Measurements from ENCODE around the gene RPL35A.
"Not testable (repeated sequence)": the region's sequence is repeated elsewhere in the genome, so short reads cannot be mapped to it uniquely, and the experiment has no call there.

RPL35A gene

DNA sequence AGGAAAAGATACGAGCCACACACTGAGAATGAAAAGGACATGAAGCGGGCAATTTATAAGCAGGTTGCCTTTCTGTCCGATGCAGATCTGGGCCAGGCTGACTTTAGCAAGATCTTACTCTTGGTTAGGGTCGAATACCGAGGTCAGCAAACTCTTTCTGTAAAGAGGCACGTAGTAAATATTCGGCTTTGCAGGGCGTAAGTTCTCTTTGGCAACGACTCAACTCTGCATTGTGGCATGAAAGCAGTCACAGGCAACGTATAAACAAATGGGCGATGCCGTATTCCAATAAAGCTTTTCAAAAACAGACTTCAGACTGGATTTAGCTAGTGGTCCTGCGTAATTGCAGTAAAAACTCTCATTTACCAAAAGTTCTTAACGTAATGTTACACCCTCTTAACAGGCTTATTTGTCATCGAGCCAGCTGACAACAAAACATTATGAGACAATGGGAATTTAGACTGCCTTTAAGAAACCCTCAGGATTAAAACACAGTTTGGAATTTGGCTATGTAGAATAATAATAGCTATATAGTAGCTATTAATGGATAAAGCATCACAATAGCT lies 13.1 kb upstream of the RPL35A start:
- Mint-ChIP-seq H3K36me3 (ENCODE audit: low read depth) (peaks cover 9% of the 10 kb centered on the region), H3K4me1 (ENCODE audit: low read depth) (peaks cover 10% of the 10 kb centered on the region), H3K27me3 (no peaks in the 10 kb centered on the region), H3K4me3 (no peak overlapping the region), H3K9me3 (no peaks in the 10 kb centered on the region), H3K27ac (no peak overlapping the region)
- DNase-seq = no peak

DNA sequence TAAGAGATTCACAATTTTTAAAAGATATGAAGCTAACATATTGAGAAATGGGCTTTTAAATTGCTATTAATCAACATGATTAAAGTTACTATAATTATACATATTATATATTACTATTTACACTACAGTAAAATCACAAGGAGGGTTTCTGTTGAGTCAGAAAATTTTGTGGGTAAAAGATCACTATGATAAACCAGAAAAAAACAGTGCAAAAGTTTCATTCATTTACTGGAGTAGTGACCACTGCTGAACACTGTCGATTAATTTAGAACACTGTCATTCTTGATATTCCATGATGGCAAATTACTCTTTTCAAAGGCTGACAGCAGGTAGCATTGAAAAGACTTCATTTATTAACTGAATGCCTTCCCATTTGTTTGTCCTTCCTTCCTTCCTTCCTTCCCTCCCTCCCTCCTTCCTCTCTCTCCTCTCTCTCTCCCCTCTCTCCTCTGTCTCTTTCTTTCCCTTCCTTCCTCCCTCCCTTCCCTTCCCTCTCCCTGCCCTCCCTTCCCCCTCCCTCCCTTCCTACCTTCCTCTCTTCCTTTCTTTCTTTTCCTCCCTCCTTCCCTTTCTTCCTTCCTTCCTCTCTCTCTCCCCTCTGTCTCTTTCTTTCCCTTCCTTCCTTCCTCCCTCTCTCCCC lies 9.1 kb upstream of the RPL35A start:
- DNase-seq = no peak
- Mint-ChIP-seq H3K36me3 (ENCODE audit: low read depth) (peaks cover 6% of the 10 kb centered on the region), H3K4me3 (no peak overlapping the region), H3K27ac (no peak overlapping the region), H3K9me3 (no peaks in the 10 kb centered on the region), H3K27me3 (no peaks in the 10 kb centered on the region), H3K4me1 (ENCODE audit: low read depth) (peaks cover 10% of the 10 kb centered on the region)

DNA sequence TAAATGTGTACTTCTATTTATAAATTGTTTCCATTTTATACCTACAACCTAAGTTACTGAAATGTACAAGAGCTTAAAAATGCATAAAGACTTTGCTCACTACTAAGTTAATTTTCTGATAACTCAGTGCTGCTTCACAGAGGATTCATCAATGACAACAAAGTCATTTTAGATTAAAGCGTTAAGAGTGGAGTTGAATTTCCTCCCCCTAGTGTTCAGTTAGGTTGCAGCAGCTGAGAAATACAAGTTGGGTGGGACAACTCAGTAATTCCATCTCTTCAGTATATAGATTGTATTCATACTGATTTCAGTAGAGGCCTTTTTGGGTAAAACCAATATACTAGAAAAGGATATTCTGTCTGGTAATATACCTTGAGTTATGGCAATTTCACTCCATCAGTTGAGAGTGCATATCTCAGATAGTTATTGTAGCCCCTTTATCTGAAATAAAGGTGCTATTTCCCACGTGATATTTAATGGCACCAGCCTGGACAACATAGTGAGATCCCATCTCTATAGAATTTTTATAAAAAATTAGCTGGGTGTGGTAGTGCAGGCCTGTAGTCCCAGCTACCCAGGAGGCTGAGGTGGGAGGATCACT lies 6.9 kb upstream of the RPL35A start:
- peaks cover 4% of the 10 kb centered on the region for H3K36me3 Mint-ChIP-seq (ENCODE audit: low read depth)
- no peak for DNase-seq
- no peaks in the 10 kb centered on the region for H3K9me3 Mint-ChIP-seq
- no peaks in the 10 kb centered on the region for H3K27me3 Mint-ChIP-seq
- H3K4me1 Mint-ChIP-seq (ENCODE audit: low read depth) = peaks cover 10% of the 10 kb centered on the region
- H3K27ac Mint-ChIP-seq = no peak overlapping the region
- H3K4me3 Mint-ChIP-seq = no peak overlapping the region

DNA sequence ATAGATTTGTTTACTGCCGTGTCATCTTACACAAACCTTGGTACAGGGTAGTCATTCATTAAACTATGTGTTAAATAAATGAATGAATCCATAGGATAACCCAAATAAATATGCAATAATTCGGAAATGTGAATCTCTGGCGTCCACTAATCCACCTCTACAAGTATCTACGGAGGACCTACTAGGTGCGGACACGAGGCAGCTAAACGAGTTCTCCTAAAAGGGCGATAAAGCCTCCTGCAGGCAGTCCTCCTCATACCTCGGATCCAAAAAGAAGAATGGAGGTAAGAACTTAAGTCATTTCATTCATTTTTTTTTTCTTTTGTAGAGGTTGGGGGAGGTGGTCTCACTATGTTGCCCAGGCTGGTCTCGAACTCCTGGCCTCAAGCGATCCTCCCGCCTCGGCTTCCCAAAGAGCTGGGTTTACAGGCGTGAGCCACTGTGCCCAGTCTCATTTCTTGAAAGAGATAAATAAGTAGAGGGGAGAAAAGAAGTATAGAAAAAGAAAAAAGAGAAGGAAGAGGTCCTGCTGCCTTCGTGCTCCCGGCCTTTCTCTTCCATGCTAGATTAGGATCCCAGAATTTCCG lies 706 bp upstream of the RPL35A start:
- Mint-ChIP-seq H3K4me3 (peak overlapping the region; percentile 99), H3K36me3 (ENCODE audit: low read depth) (peaks cover 45% of the 10 kb centered on the region), H3K4me1 (ENCODE audit: low read depth) (peaks cover 35% of the 10 kb centered on the region), H3K27me3 (no peaks in the 10 kb centered on the region), H3K9me3 (no peaks in the 10 kb centered on the region), H3K27ac (peak overlapping the region; percentile 100)
- no peak for DNase-seq

DNA sequence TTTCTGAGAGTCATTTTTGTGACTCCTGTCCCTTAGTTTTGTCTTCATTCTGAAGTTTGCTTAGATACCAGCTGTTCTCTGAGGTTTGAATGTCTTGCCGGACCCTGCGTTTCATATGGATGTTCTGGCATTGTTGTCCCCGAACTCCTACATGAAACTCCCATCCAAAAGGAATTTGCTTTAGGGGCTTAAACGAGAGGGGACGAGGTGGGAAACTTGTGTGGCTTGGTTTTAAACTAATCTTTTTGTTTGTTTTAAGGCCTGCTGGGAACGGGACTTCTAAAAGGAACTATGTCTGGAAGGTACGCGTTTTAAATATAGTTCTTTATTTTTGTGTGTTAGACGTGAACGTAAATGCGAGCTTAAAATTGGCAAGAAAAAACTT lies 679 bp downstream of the RPL35A start:
- peaks cover 59% of the 10 kb centered on the region for H3K36me3 Mint-ChIP-seq (ENCODE audit: low read depth)
- no peak for DNase-seq
- H3K27me3 Mint-ChIP-seq = no peaks in the 10 kb centered on the region
- no peaks in the 10 kb centered on the region for H3K9me3 Mint-ChIP-seq
- H3K27ac Mint-ChIP-seq = peak overlapping the region; percentile 100
- peaks cover 46% of the 10 kb centered on the region for H3K4me1 Mint-ChIP-seq (ENCODE audit: low read depth)
- peak overlapping the region; percentile 99 for H3K4me3 Mint-ChIP-seq

DNA sequence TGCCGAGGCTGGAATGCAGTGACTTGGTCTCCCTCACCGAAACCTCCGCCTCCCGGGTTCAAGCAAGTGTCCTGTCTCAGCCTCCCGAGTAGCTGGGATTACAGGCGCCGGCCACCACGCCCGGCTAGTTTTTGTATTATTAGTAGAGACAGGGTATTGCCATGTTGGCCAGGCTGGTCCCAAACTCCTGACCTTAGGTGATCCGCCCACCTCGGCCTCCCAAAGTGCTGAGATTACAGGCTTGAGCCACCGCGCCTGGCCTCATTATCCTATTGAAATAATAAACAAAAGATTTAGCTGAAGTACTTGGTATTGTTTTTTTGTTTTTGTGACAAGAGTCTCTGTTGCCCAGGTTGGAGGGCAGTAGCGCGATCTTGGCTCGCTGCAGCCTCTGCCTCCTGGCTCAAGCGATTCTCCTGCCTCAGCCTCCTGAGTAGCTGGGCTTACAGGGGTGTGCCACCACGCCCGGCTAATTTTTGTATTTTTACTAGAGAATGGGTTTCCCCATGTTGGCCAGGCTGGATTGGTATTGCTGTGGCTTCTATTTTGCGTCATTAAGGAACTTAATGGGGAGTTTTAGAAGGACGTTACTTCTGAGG lies 1.5 kb downstream of the RPL35A start:
- Mint-ChIP-seq H3K4me1 (ENCODE audit: low read depth) (peaks cover 53% of the 10 kb centered on the region), H3K27me3 (no peaks in the 10 kb centered on the region), H3K36me3 (ENCODE audit: low read depth) (peaks cover 68% of the 10 kb centered on the region), H3K27ac (peak overlapping the region; percentile 100), H3K4me3 (peak overlapping the region; percentile 99), H3K9me3 (no peaks in the 10 kb centered on the region)
- DNase-seq = no peak

DNA sequence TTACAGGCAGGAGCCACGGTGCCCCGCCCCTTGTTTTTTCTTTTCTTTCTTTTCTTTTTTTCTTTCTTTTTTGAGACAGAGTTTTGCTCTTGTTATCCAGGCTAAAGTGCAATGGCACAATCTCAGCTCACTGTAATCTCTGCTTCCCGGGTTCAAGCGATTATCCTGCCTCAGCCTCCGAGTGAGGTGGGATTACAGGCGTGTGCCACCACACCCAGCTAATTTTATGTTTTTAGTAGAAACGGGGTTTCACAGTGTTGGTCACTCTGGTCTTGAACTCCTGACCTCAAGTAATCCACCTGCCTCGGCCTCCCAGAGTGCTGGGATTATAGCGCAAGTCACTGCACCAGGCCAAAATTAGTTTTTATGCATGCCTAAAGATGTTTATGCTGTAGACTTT lies 2.5 kb downstream of the RPL35A start:
- H3K27ac Mint-ChIP-seq = peak overlapping the region; percentile 97
- no peaks in the 10 kb centered on the region for H3K27me3 Mint-ChIP-seq
- no peak for DNase-seq
- no peaks in the 10 kb centered on the region for H3K9me3 Mint-ChIP-seq
- H3K4me3 Mint-ChIP-seq = peak overlapping the region; percentile 99
- peaks cover 61% of the 10 kb centered on the region for H3K4me1 Mint-ChIP-seq (ENCODE audit: low read depth)
- H3K36me3 Mint-ChIP-seq (ENCODE audit: low read depth) = peaks cover 77% of the 10 kb centered on the region

DNA sequence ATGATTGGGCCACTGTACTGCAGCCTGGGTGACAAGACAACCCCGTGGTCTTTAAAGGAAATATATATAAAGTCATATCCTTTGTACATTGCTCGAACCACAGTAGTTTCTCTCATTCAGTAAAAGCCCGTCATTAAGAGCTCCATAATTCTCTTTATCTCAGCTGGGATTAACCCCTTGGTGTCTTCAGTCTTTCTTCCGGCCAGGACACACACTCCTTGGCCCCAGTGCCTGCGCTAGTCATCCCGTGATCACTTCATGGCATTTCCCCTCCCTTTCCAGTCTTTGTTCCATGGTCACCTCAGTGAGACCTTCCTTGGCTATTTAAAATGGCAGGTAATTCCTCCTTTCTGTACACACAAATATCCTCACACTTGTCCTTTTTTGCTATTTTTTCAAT lies 3.3 kb downstream of the RPL35A start:
- no peaks in the 10 kb centered on the region for H3K9me3 Mint-ChIP-seq

DNA sequence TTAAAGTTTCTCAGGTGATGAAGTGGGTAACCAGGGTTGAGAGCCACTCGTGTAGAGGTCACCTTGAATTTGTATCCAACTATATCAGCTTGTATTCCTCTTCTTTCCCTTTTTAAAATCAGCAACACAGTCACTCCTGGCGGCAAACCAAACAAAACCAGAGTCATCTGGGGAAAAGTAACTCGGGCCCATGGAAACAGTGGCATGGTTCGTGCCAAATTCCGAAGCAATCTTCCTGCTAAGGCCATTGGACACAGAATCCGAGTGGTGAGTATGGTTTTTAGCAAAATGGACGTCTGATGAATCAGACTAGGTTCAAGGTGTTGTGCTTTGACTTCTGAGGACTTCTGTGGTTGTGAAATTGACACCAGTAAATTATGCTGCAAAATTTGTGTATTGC lies 3.9 kb downstream of the RPL35A start:
- no peaks in the 10 kb centered on the region for H3K9me3 Mint-ChIP-seq
- H3K4me3 Mint-ChIP-seq = peak overlapping the region; percentile 99
- peaks cover 70% of the 10 kb centered on the region for H3K4me1 Mint-ChIP-seq (ENCODE audit: low read depth)
- H3K36me3 Mint-ChIP-seq (ENCODE audit: low read depth) = peaks cover 82% of the 10 kb centered on the region
- no peak for DNase-seq
- peak overlapping the region; percentile 97 for H3K27ac Mint-ChIP-seq
- no peaks in the 10 kb centered on the region for H3K27me3 Mint-ChIP-seq

More for the DNA sequence above, 3.3 kb downstream of the RPL35A start:
- H3K4me1 Mint-ChIP-seq (ENCODE audit: low read depth) = peaks cover 68% of the 10 kb centered on the region
- H3K4me3 Mint-ChIP-seq = peak overlapping the region; percentile 99
- no peak for DNase-seq
- H3K36me3 Mint-ChIP-seq (ENCODE audit: low read depth) = peaks cover 81% of the 10 kb centered on the region
- H3K27ac Mint-ChIP-seq = peak overlapping the region; percentile 97
- no peaks in the 10 kb centered on the region for H3K27me3 Mint-ChIP-seq

DNA sequence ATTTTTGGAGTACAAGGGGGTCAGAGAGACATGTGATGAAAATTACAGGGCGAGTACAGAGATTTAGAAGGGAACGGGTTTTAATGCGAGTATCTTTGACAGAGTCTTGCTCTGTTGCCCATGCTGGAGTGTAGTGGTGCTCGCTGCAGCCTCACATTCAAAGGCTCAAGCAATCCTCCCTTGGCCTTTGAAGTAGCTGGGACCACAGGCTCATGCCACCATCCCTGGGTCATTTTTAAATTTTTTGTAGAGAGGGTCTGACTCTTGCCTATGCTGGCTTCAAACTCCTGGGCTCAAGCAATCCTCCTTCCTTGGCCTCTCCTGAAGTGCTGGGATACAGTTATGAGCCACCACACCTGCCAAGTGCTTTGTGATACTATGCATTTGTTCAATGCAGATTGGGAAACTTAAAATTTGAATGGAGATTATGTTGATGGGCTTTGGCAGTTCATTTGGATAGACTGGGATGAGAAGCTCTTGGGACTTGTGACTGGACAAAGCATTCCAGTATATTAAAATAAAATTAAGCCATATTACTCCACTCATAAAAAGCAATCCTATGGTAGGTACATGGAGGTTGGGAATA lies 6.0 kb downstream of the RPL35A start:
- peaks cover 70% of the 10 kb centered on the region for H3K36me3 Mint-ChIP-seq (ENCODE audit: low read depth)
- H3K27me3 Mint-ChIP-seq = no peaks in the 10 kb centered on the region
- no peaks in the 10 kb centered on the region for H3K9me3 Mint-ChIP-seq
- no peak overlapping the region for H3K4me3 Mint-ChIP-seq
- H3K4me1 Mint-ChIP-seq (ENCODE audit: low read depth) = peaks cover 80% of the 10 kb centered on the region
- peak overlapping the region; percentile 97 for H3K27ac Mint-ChIP-seq
- no peak for DNase-seq

DNA sequence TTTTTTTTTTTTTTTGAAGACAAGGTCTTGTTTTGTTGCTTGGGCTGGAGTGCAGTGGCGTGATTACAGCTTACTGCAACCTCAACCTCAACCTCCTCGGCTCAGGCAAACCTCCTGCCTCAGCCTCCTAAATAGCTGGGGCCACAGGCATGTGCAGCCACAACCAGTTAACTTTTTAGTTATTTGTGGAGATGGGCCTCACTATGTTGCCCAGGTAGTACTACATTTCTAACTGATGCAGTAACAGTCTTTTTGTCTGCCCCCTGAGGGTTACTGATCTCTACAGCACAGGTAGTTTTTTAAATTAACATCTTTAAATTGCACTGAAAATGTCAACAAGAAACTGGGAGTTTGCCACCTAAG lies 6.6 kb downstream of the RPL35A start:
- Mint-ChIP-seq H3K4me1 (ENCODE audit: low read depth) (peaks cover 86% of the 10 kb centered on the region), H3K27me3 (no peaks in the 10 kb centered on the region), H3K27ac (peak overlapping the region; percentile 97), H3K36me3 (ENCODE audit: low read depth) (peaks cover 64% of the 10 kb centered on the region), H3K9me3 (no peaks in the 10 kb centered on the region), H3K4me3 (no peak overlapping the region)
- no peak for DNase-seq

DNA sequence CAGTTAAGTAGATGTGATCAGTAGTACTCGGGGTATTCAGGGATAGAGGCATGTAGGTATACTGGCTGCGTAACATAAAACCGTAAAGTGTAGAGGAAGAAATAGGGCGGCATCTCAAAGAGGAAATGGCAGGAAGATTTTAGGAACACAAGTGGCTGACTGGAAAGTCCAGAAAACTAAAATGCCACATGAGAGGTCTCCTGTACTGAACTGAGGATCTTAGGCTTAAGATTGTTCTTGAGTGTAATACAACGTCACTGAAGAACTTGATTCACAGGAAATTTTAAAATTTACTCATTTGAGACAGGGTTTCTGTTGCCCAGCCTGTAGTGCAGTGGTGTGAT lies 7.8 kb downstream of the RPL35A start:
- H3K27me3 Mint-ChIP-seq = no peaks in the 10 kb centered on the region
- no peak for DNase-seq
- peaks cover 52% of the 10 kb centered on the region for H3K36me3 Mint-ChIP-seq (ENCODE audit: low read depth)
- no peak overlapping the region for H3K4me3 Mint-ChIP-seq
- H3K9me3 Mint-ChIP-seq = no peaks in the 10 kb centered on the region
- H3K4me1 Mint-ChIP-seq (ENCODE audit: low read depth) = peaks cover 88% of the 10 kb centered on the region
- H3K27ac Mint-ChIP-seq = peak overlapping the region; percentile 97

DNA sequence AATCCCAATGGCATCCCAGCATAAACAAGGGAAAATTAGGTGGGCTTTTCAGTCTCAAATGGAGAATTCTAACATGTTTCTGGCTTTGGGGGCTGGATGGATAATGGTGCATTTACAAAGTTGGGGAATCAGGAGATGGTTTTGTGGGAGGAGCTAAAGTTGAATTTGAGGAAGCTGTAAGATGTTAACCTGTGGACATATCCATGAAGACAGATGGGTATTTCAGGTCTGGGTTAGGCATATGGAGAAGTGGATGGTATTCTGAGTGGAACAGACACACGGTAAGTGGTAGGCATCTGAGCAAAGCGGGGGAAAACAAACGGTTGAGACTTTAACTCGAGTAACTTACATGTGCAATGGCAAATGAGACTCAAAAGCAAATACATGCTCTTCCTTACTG lies 8.4 kb downstream of the RPL35A start:
- no peak for DNase-seq
- Mint-ChIP-seq H3K27me3 (no peaks in the 10 kb centered on the region), H3K4me3 (peak overlapping the region; percentile 60), H3K4me1 (ENCODE audit: low read depth) (peaks cover 86% of the 10 kb centered on the region), H3K9me3 (no peaks in the 10 kb centered on the region), H3K36me3 (ENCODE audit: low read depth) (peaks cover 46% of the 10 kb centered on the region), H3K27ac (peak overlapping the region; percentile 97)

DNA sequence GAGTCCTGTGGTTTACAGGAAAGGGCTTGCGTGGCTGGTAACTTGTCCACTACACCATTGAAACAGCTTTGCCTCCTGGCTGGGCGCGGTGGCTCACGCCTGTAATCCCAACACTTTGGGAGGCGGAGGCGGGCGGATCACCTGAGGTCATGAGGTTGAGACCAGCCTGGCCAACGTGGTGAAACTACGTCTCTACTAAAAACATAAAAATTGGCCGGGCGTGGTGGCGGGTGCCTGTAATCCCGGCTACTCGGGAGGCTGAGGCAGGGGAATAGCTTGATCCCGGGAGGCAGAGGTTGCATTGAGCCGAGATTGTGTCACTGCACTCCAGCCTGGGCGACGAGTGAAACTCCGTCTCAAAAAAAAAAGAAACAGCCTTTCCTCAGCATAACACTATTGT lies 8.9 kb downstream of the RPL35A start:
- Mint-ChIP-seq H3K4me3 (peak overlapping the region; percentile 86), H3K36me3 (ENCODE audit: low read depth) (peaks cover 41% of the 10 kb centered on the region), H3K27ac (peak overlapping the region; percentile 97), H3K4me1 (ENCODE audit: low read depth) (peaks cover 84% of the 10 kb centered on the region)
- not testable (repeated sequence) for DNase-seq, H3K9me3 Mint-ChIP-seq, H3K27me3 Mint-ChIP-seq
